GM12865 (cell line): Measurements from ENCODE around the gene PCBD1.

Experiments used
- DNase-seq: peaks from one replicate; pipeline ENCODE4 v3.0.0; 2010; ENCODE audit warnings: low read depth
- H3K4me3 ChIP-seq: 2 replicates; pipeline ENCODE4 v1.5.1; 2011; ENCODE audit warnings: mild to moderate bottlenecking, low read depth, low read length, control low read depth
- CTCF ChIP-seq: IDR thresholded peaks from 2 replicates; pipeline ENCODE4 v1.5.1; 2011; ENCODE audit warnings: low read length, control low read depth, low read depth, inconsistent platforms; ENCODE audit not compliant: insufficient read depth; ENCODE audit errors: missing control alignments

PCBD1 gene

GRCh38 chr10:70906953-70907636 is 18.7 kb upstream of the PCBD1 start:
- no peak overlapping the region for H3K4me3 ChIP-seq
- no peak for DNase-seq
- no peak for TF ChIP-seq CTCF

- no peak for DNase-seq
Measured at GRCh38 chr10:70906031-70906783, 17.8 kb upstream of the PCBD1 start.

GRCh38 chr10:70905071-70906021 is 17.0 kb upstream of the PCBD1 start:
- no peak overlapping the region for H3K4me3 ChIP-seq
- no peak for TF ChIP-seq CTCF
- no peak for DNase-seq

More at GRCh38 chr10:70906031-70906783, 17.8 kb upstream of the PCBD1 start:
- TF ChIP-seq CTCF, result no peak
- H3K4me3 ChIP-seq, result no peak overlapping the region

GRCh38 chr10:70903262-70903921 is 15.0 kb upstream of the PCBD1 start:
- peak; percentile 85 for TF ChIP-seq CTCF
- no peak overlapping the region for H3K4me3 ChIP-seq
- peak; percentile 37 for DNase-seq

- no peak for TF ChIP-seq CTCF
- H3K4me3 ChIP-seq, result no peak overlapping the region
- no peak for DNase-seq
Measured at GRCh38 chr10:70902661-70903261, 14.4 kb upstream of the PCBD1 start.
